Activated CD8-positive, alpha-beta T cell treated with anti-CD3 and anti-CD28 coated beads for 36 hours (primary cell): ENCODE results near the gene CD81. TPM values are rescaled to one million over a fixed set of nuclear protein-coding genes. Genes with fewer than 3 reads are reported as not detected.
"Not testable (repeated sequence)": the region's sequence is repeated elsewhere in the genome, so short reads cannot be mapped to it uniquely, and the experiment has no call there.

Experiments used
- ATAC-seq: fragments of 200-7000 bp; cut with Tn5 transposase; one replicate; pipeline ENCODE4 v1.10.0; 2021; ENCODE audit warnings: mild to moderate bottlenecking, moderate library complexity
- CTCF ChIA-PET: fragments of 350-600 bp; sonication (Branson Sonifier 250); formaldehyde crosslinking; loops from one replicate; lab custom pipeline; 2021; ENCODE audit warnings: antibody characterized with exemption; lab: Charles Lee
- POLR2A ChIA-PET: fragments of 350-600 bp; sonication (Branson Sonifier 250); formaldehyde crosslinking; loops from one replicate; lab custom pipeline; 2021; ENCODE audit warnings: antibody characterized with exemption; lab: Charles Lee
- DNase-seq: peaks from one replicate; pipeline ENCODE4 v3.0.0-alpha.2; 2020
- H3K27ac Mint-ChIP-seq: one replicate; pipeline ENCODE4 v1.8.0; 2021; ENCODE audit warnings: mild to moderate bottlenecking, mixed read lengths
- H3K27me3 Mint-ChIP-seq: one replicate; pipeline ENCODE4 v1.8.0; 2021; ENCODE audit warnings: mixed read lengths
- H3K36me3 Mint-ChIP-seq: one replicate; pipeline ENCODE4 v1.8.0; 2021; ENCODE audit warnings: low read depth, mixed read lengths
- H3K4me1 Mint-ChIP-seq: one replicate; pipeline ENCODE4 v1.8.0; 2021; ENCODE audit warnings: low read depth, mixed read lengths
- H3K4me3 Mint-ChIP-seq: one replicate; pipeline ENCODE4 v1.8.0; 2021; ENCODE audit warnings: mild to moderate bottlenecking, moderate library complexity, mixed read lengths
- H3K9me3 Mint-ChIP-seq: one replicate; pipeline ENCODE4 v1.8.0; 2021; ENCODE audit warnings: mixed read lengths
- intact Hi-C: fragments of 100-400 bp; cut with micrococcal nuclease; formaldehyde crosslinking; loops from one replicate; pipeline ENCODE4 v1.10.0; 2022
- total RNA-seq, 2 experiments: library from RNA; stranded (reverse); gene quantifications; one replicate each; pipeline ENCODE4 v1.2.3, GENCODE V29; 2021
- TF ChIP-seq, protein P1 (sequence below): fragments of 200-600 bp; IDR thresholded peaks from one replicate; pipeline ENCODE4 v1.8.0; 2022; ENCODE audit warnings: antibody characterized with exemption, mild to moderate bottlenecking

CD81 gene
- total RNA-seq, 2 experiments from 2014 or later = 133 to 138 TPM

DNA sequence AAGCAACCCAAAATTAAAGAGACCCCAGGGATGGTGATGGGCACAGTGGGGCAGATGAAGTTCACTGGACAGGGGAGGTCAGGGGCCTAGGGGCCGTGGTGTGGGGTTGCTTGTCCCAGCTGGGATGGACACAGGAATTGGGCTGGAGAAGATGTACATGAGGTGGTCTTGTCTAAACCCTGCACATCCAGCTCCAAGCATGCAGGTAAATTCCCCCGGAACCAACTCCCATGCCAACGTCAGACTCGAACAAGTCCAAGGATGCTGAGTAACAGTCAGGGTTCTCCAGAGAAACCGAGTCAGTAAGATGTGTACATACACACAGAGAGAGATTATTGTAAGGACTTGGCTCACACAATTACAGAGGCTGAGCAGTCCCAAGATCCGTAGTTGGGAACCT, 46.4 kb upstream of the CD81 start:
- H3K4me1 Mint-ChIP-seq = no peaks in the 10 kb centered on the region
- intact Hi-C loops = no loop called here
- POLR2A ChIA-PET = no interaction called here
- H3K4me3 Mint-ChIP-seq = no peak overlapping the region
- TF ChIP-seq, protein P1, sequence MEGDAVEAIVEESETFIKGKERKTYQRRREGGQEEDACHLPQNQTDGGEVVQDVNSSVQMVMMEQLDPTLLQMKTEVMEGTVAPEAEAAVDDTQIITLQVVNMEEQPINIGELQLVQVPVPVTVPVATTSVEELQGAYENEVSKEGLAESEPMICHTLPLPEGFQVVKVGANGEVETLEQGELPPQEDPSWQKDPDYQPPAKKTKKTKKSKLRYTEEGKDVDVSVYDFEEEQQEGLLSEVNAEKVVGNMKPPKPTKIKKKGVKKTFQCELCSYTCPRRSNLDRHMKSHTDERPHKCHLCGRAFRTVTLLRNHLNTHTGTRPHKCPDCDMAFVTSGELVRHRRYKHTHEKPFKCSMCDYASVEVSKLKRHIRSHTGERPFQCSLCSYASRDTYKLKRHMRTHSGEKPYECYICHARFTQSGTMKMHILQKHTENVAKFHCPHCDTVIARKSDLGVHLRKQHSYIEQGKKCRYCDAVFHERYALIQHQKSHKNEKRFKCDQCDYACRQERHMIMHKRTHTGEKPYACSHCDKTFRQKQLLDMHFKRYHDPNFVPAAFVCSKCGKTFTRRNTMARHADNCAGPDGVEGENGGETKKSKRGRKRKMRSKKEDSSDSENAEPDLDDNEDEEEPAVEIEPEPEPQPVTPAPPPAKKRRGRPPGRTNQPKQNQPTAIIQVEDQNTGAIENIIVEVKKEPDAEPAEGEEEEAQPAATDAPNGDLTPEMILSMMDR = no peak
- ATAC-seq = no peak
- no peak overlapping the region for H3K27ac Mint-ChIP-seq
- peaks cover 6% of the 10 kb centered on the region for H3K27me3 Mint-ChIP-seq
- no peaks in the 10 kb centered on the region for H3K9me3 Mint-ChIP-seq
- CTCF ChIA-PET = no interaction called here
- no peaks in the 10 kb centered on the region for H3K36me3 Mint-ChIP-seq
- DNase-seq = no peak

DNA sequence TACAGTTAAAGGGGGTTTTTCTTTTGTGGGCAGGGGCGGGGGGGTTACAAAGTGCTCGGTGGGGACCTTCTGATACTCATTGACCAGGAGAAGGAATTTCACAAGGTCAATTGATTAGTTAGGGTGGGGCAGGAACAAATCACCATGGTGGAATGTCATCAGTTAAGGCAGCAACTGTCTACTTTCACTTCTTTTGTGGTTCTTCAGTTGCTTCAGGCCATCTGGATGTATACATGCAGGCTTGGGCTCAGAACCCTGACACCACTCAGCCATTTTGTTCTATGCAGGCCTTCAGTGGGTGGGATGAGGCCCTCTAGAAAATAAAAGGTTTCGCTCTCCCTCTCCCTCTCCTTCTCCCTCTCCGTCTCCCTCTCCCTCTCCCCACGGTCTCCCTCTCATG, 45.7 kb upstream of the CD81 start:
- Mint-ChIP-seq H3K4me3 (no peak overlapping the region), H3K27ac (no peak overlapping the region), H3K4me1 (no peaks in the 10 kb centered on the region), H3K9me3 (no peaks in the 10 kb centered on the region), H3K27me3 (peaks cover 4% of the 10 kb centered on the region), H3K36me3 (no peaks in the 10 kb centered on the region)
- ATAC-seq (no peak), DNase-seq (no peak)
- ChIA-PET CTCF (no interaction called here), POLR2A (no interaction called here)
- TF ChIP-seq, protein P1 = no peak
- intact Hi-C loops = no loop called here

DNA sequence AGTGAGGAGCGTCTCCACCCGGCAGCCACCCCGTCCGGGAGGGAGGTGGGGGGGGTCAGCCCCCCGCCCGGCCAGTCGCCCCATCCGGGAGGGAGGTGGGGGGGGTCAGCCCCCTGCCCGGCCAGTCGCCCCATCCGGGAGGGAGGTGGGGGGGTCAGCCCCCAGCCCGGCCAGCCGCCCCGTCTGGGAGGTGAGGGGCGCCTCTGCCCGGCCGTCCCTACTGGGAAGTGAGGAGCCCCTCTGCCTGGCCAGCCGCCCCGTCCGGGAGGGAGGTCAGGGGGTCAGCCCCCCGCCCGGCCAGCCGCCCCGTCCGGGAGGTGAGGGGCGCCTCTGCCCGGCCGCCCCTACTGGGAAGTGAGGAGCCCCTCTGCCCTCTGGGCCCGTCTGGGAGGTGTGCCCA, 44.5 kb upstream of the CD81 start:
- ATAC-seq, POLR2A ChIA-PET, H3K4me1 Mint-ChIP-seq, DNase-seq, CTCF ChIA-PET, intact Hi-C loops, H3K9me3 Mint-ChIP-seq, H3K27ac Mint-ChIP-seq, H3K4me3 Mint-ChIP-seq, H3K36me3 Mint-ChIP-seq, H3K27me3 Mint-ChIP-seq: not testable (repeated sequence)

DNA sequence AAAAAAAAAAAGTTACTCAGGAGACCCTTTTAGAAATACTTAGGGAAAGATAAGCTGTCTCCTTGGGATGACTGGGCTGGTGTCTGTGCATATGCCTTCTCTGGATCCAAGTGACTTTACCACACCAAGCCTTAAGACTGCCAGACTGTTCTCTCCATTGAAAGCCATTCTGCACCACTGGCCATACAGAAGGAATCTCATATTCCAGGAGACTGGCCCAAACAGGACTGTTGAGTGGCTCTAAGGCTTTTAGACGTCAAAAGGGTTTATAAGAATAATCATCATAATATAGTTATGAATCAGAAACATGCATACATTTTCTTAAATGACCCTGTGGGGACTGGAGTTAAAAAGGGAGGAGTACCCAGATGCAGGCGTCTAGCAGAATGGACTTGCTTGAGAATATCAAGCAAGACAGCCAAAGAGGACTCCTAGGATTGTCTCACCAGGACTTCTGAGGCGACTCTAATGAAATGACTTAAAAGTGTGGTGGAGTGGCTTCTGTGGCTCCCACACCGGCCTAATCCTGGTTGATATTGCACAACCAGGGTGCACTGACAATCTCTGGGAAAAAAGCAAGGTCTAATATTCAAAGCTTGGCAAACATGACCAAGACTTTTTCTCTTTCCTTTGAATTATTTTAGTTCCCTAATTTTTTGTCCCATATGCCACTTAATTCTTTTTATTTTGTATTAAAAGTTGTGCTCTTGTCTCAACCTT, 43.5 kb upstream of the CD81 start:
- CTCF ChIA-PET, intact Hi-C loops, ATAC-seq, H3K9me3 Mint-ChIP-seq, DNase-seq, H3K4me1 Mint-ChIP-seq, POLR2A ChIA-PET, H3K36me3 Mint-ChIP-seq, H3K4me3 Mint-ChIP-seq, H3K27ac Mint-ChIP-seq: not testable (repeated sequence)
- peaks cover 10% of the 10 kb centered on the region for H3K27me3 Mint-ChIP-seq

DNA sequence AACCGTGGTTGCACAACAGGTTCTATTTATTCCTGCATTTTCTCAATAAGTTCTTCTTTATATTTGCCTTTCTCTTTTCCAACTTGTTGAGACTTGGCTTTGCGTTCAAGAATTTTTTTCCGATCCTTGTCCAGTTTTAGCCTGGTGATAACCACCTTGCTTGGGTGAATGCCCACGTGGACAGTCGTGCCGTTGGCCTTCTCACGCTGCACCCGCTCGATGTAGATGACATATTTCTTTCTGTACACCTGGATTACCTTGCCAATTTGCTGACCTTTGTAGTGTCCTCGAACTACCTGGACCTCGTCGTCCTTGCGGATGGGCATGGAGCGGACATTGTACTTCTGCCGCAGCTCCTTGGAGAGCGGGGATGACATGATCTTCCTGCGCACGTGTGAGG, 41.8 kb upstream of the CD81 start:
- H3K4me3 Mint-ChIP-seq, DNase-seq, H3K4me1 Mint-ChIP-seq, POLR2A ChIA-PET, intact Hi-C loops, H3K36me3 Mint-ChIP-seq, ATAC-seq, H3K27ac Mint-ChIP-seq, CTCF ChIA-PET, H3K9me3 Mint-ChIP-seq: not testable (repeated sequence)
- peaks cover 10% of the 10 kb centered on the region for H3K27me3 Mint-ChIP-seq

DNA sequence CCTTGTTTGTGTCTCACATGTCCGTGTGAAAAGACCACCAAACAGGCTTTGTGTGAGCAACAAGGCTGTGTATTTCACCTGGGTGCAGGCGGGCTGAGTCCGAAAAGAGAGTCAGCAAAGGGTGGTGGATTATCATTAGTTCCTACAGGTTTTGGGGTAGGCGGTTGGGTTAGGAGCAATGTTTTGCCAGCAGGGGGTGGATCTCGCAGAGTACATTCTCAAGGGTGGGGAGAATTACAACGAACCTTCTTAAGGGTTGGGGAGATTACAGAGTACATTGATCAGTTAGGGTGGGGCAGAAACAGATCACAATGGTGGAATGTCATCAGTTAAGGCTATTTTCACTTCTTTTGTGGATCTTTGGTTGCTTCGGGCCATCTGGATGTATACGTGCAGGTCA, 38.4 kb upstream of the CD81 start:
- H3K9me3 Mint-ChIP-seq, H3K4me1 Mint-ChIP-seq, H3K27ac Mint-ChIP-seq, H3K36me3 Mint-ChIP-seq, ATAC-seq, POLR2A ChIA-PET, intact Hi-C loops, DNase-seq, H3K4me3 Mint-ChIP-seq: not testable (repeated sequence)
- H3K27me3 Mint-ChIP-seq = peaks cover 10% of the 10 kb centered on the region
- CTCF ChIA-PET = interaction anchor here (1.7 to 2.7 kb wide), 2 partner anchors 34 to 80 kb away, joined by 3 to 10 read pairs; no protein-coding TSS in a partner anchor

DNA sequence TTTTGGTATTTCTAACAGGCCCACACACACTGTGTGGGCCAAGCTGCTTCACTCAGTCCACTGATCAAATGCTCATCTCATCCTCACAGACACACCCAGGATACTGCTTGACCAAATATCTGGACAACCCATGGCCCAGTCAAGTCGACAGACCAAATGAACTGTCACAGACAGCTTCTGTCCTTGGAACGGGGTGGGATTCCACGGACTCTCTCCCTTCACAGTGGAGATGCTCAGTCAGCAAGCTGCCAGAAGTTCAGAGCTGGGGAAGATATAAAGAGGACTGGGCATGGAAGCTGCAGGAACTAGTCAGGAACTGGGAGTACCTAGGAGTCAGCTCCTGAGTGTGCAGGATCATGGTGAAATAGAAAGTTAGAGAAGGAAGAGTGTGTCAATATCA, 34.6 kb upstream of the CD81 start:
- H3K9me3 Mint-ChIP-seq = peaks cover 5% of the 10 kb centered on the region
- no peak overlapping the region for H3K27ac Mint-ChIP-seq
- CTCF ChIA-PET = interaction anchor here (1.7 kb wide), 1 partner anchor 78 kb away, joined by 6 read pairs; no protein-coding TSS in a partner anchor
- intact Hi-C loops = no loop called here
- POLR2A ChIA-PET = no interaction called here
- TF ChIP-seq, protein P1 = no peak
- ATAC-seq = no peak
- no peaks in the 10 kb centered on the region for H3K36me3 Mint-ChIP-seq
- H3K4me1 Mint-ChIP-seq = no peaks in the 10 kb centered on the region
- peaks cover 3% of the 10 kb centered on the region for H3K27me3 Mint-ChIP-seq
- H3K4me3 Mint-ChIP-seq = no peak overlapping the region
- DNase-seq = no peak
